Neural cell (in vitro differentiated cells): ENCODE results near the gene FGD5. TPM values are rescaled to one million over a fixed set of nuclear protein-coding genes. Genes with fewer than 3 reads are reported as not detected.

Source experiments
- H2AFZ ChIP-seq: fragments of 200-600, 300-800 bp; sonication (generic), shearing (Covaris generic); 2 replicates; pipeline ENCODE4 v1.6.0; 2014; ENCODE audit warnings: low read depth, mild to moderate bottlenecking, antibody characterized with exemption, low read length, moderate library complexity
- H3F3A ChIP-seq: fragments of 200-600 bp; shearing (Covaris generic); 2 replicates; pipeline ENCODE4 v1.6.1; 2016; ENCODE audit warnings: mild to moderate bottlenecking, moderate library complexity, mixed read lengths, antibody characterized with exemption, low read length; ENCODE audit not compliant: insufficient read depth, poor library complexity, severe bottlenecking
- H3K27ac ChIP-seq: fragments of 200-600, 300-800 bp; sonication (generic), shearing (Covaris generic); 2 replicates; pipeline ENCODE4 v1.5.1; 2014; ENCODE audit warnings: mild to moderate bottlenecking, low read length, moderate library complexity
- H3K27me3 ChIP-seq: fragments of 300-800, 200-600 bp; sonication (generic), shearing (Covaris generic); 2 replicates; pipeline ENCODE4 v1.6.0; 2014; ENCODE audit warnings: mild to moderate bottlenecking, low read depth, low read length, moderate library complexity; ENCODE audit not compliant: insufficient read depth
- H3K36me3 ChIP-seq: fragments of 300-800, 200-600 bp; sonication (generic), shearing (Covaris generic); 2 replicates; pipeline ENCODE4 v1.5.1; 2014; ENCODE audit warnings: mild to moderate bottlenecking, antibody characterized with exemption, low read length, moderate library complexity; ENCODE audit not compliant: insufficient read depth
- H3K4me2 ChIP-seq: fragments of 300-800, 200-600 bp; sonication (generic), shearing (Covaris generic); 2 replicates; pipeline ENCODE4 v1.6.0; 2014; ENCODE audit warnings: mild to moderate bottlenecking, low read length
- H3K4me3 ChIP-seq: fragments of 300-800, 200-600 bp; sonication (generic), shearing (Covaris generic); 2 replicates; pipeline ENCODE4 v1.5.1; 2014; ENCODE audit warnings: mild to moderate bottlenecking, low read length, moderate library complexity
- H3K79me2 ChIP-seq: fragments of 200-600 bp; shearing (Covaris generic); replicated peaks from 2 replicates; pipeline ENCODE4 v1.6.0; 2014; ENCODE audit warnings: mild to moderate bottlenecking, low read length, moderate library complexity; ENCODE audit not compliant: insufficient read depth
- H3K9ac ChIP-seq: fragments of 300-800, 200-600 bp; sonication (generic), shearing (Covaris generic); 2 replicates; pipeline ENCODE4 v1.6.1; 2016; ENCODE audit warnings: mild to moderate bottlenecking, low read length, mixed read lengths
- H3K9me2 ChIP-seq: fragments of 200-600 bp; shearing (Covaris generic); 2 replicates; pipeline ENCODE4 v1.6.1; 2016; ENCODE audit warnings: mild to moderate bottlenecking, low read length, mixed read lengths; ENCODE audit not compliant: insufficient read depth
- H3K9me3 ChIP-seq: fragments of 200-600, 300-800 bp; sonication (generic), shearing (Covaris generic); 2 replicates; pipeline ENCODE4 v1.6.1; 2016; ENCODE audit warnings: mild to moderate bottlenecking, mixed run types, low read length, moderate library complexity, mixed read lengths
- H4K20me1 ChIP-seq: fragments of 200-600 bp; shearing (Covaris generic); 2 replicates; pipeline ENCODE4 v1.6.1; 2016; ENCODE audit warnings: mild to moderate bottlenecking, mixed run types; ENCODE audit not compliant: insufficient read depth
- EP300 ChIP-seq: fragments of 450-650 bp; conservative IDR thresholded peaks from 2 replicates; pipeline ENCODE4 v1.6.1; 2014; ENCODE audit warnings: antibody characterized with exemption, mild to moderate bottlenecking, moderate library complexity; ENCODE audit not compliant: poor library complexity, severe bottlenecking
- EZH2 ChIP-seq: fragments of 200-600, 300-800 bp; shearing (Covaris generic), sonication (generic); IDR thresholded peaks from 2 replicates; pipeline ENCODE4 v1.6.1; 2014; ENCODE audit warnings: antibody characterized with exemption, low read length, borderline replicate concordance, mild to moderate bottlenecking; ENCODE audit not compliant: insufficient read depth, poor library complexity, severe bottlenecking
- MXI1 ChIP-seq: fragments of 450-650 bp; conservative IDR thresholded peaks from 2 replicates; pipeline ENCODE4 v1.6.1; 2014; ENCODE audit warnings: antibody characterized with exemption, mild to moderate bottlenecking; ENCODE audit not compliant: poor library complexity, severe bottlenecking
- POLR2AphosphoS5 ChIP-seq: IDR thresholded peaks from 2 replicates; pipeline ENCODE4 v1.6.1; 2012
- RAD21 ChIP-seq: fragments of 450-650 bp; conservative IDR thresholded peaks from 2 replicates; pipeline ENCODE4 v1.6.1; 2014; ENCODE audit warnings: antibody characterized with exemption, mild to moderate bottlenecking, moderate library complexity
- REST ChIP-seq: IDR thresholded peaks from 2 replicates; pipeline ENCODE4 v1.6.1; 2012; ENCODE audit warnings: borderline replicate concordance
- SMC3 ChIP-seq: fragments of 450-650 bp; conservative IDR thresholded peaks from 2 replicates; pipeline ENCODE4 v1.6.1; 2014; ENCODE audit warnings: antibody characterized with exemption, mild to moderate bottlenecking, moderate library complexity; ENCODE audit not compliant: poor library complexity
- TAF1 ChIP-seq: IDR thresholded peaks from 2 replicates; pipeline ENCODE4 v1.6.1; 2012; ENCODE audit warnings: low read depth
- polyA plus RNA-seq: library from polyadenylated mRNA; depleted of rRNA; stranded (reverse); fragments of >200 nt; gene quantifications from 2 replicates; pipeline ENCODE4 v1.2.3, GENCODE V29; 2014
- TF ChIP-seq, protein P1 (sequence below): fragments of 450-650 bp; IDR thresholded peaks from 2 replicates; pipeline ENCODE4 v1.5.1; 2014; ENCODE audit warnings: antibody characterized with exemption, mild to moderate bottlenecking, moderate library complexity; ENCODE audit not compliant: poor library complexity, severe bottlenecking

FGD5 gene
- polyA plus RNA-seq, 1 donor from 2014 or later: not detected

DNA sequence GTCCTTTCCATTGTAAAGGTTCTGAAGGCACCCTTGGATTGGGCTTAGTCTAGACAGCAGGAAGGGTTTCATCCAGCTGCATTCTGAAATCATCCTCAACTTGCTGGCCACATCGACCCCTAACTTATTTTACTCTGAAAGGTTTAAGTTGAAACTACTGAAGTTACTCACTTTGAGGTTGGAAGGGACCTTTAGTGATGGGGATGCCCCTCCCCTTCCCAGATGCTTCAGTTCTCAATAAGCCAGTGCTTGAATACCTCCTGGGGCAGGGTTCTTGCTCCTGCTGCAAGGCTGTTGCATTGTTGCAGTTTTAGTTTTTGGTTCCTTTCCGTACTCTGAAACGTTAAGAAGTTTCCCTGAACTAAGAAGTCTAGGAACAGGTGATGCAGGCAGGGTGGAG is 26.4 kb downstream of the FGD5 start:
- H3K9me3 ChIP-seq: no peaks in the 10 kb centered on the region
- no peak overlapping the region for H2AFZ ChIP-seq
- H3F3A ChIP-seq: no peaks in the 10 kb centered on the region
- no peaks in the 10 kb centered on the region for H4K20me1 ChIP-seq
- H3K4me3 ChIP-seq: no peak overlapping the region
- H3K9ac ChIP-seq: no peak overlapping the region
- no peaks in the 10 kb centered on the region for H3K27me3 ChIP-seq
- TF ChIP-seq POLR2AphosphoS5 (no peak), EZH2 (no peak), MXI1 (no peak), SMC3 (no peak), REST (no peak), RAD21 (no peak), TAF1 (no peak), EP300 (no peak)
- TF ChIP-seq, protein P1, sequence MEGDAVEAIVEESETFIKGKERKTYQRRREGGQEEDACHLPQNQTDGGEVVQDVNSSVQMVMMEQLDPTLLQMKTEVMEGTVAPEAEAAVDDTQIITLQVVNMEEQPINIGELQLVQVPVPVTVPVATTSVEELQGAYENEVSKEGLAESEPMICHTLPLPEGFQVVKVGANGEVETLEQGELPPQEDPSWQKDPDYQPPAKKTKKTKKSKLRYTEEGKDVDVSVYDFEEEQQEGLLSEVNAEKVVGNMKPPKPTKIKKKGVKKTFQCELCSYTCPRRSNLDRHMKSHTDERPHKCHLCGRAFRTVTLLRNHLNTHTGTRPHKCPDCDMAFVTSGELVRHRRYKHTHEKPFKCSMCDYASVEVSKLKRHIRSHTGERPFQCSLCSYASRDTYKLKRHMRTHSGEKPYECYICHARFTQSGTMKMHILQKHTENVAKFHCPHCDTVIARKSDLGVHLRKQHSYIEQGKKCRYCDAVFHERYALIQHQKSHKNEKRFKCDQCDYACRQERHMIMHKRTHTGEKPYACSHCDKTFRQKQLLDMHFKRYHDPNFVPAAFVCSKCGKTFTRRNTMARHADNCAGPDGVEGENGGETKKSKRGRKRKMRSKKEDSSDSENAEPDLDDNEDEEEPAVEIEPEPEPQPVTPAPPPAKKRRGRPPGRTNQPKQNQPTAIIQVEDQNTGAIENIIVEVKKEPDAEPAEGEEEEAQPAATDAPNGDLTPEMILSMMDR: no peak
- H3K79me2 ChIP-seq: no peaks in the 10 kb centered on the region
- no peak overlapping the region for H3K27ac ChIP-seq
- H3K36me3 ChIP-seq: no peaks in the 10 kb centered on the region
- H3K4me2 ChIP-seq: no peak overlapping the region
- H3K9me2 ChIP-seq: no peaks in the 10 kb centered on the region

GRCh38 chr3:14845826-14846225 is 27.1 kb downstream of the FGD5 start:
- no peaks in the 10 kb centered on the region for H3K9me3 ChIP-seq
- H3K27me3 ChIP-seq: no peaks in the 10 kb centered on the region
- no peaks in the 10 kb centered on the region for H3K9me2 ChIP-seq
- H3F3A ChIP-seq: no peaks in the 10 kb centered on the region
- H3K9ac ChIP-seq: no peak overlapping the region
- no peaks in the 10 kb centered on the region for H3K36me3 ChIP-seq
- H3K4me3 ChIP-seq: no peak overlapping the region
- TF ChIP-seq EP300 (no peak), TAF1 (no peak)
- no peak overlapping the region for H3K4me2 ChIP-seq
- no peak overlapping the region for H2AFZ ChIP-seq
- H3K27ac ChIP-seq: no peak overlapping the region
- H3K79me2 ChIP-seq: no peaks in the 10 kb centered on the region
- no peaks in the 10 kb centered on the region for H4K20me1 ChIP-seq
